ENCODE data around the gene SVEP1. TPM values are rescaled to one million over a fixed set of nuclear protein-coding genes. Genes with fewer than 3 reads are reported as not detected.

Gene SVEP1
- polyA plus RNA-seq, 1 experiment: 34.8 TPM

DNA sequence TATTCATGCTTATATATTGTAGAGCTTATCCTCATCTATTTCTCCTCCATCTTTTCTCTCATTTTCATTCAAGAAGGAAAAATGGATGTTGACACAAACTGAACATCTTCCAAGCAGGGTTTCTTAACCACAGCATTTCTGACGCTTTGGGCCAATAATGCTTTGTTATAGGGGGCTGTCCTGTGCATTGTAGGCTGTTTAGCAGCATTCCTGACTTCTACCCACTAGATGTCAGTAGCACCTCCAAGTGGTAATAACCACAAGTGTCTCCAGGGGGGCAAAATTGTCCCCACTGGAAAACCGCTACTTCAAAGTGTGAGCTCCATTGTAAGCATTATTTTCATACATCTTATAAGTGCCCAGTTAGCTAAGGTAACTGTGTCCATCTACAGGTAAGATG lies 239.2 kb downstream of the SVEP1 start:
- ChIA-PET POLR2A (no interaction called here), CTCF (interaction anchor here (0.6 to 1.1 kb wide), 2 partner anchors 12 to 84 kb away, joined by 3 to 11 read pairs; no protein-coding TSS in a partner anchor)
- DNase-seq (ENCODE audit: low read depth, low spot score): no peak
- H3K27me3 ChIP-seq (ENCODE audit: control insufficient read depth, insufficient read depth, low read length): peaks cover 2% of the 10 kb centered on the region
- H3K4me3 ChIP-seq (ENCODE audit: low read depth, low read length): no peak overlapping the region
- H3K27ac ChIP-seq (ENCODE audit: low read depth, low read length): no peak overlapping the region
- TF ChIP-seq, protein P1, sequence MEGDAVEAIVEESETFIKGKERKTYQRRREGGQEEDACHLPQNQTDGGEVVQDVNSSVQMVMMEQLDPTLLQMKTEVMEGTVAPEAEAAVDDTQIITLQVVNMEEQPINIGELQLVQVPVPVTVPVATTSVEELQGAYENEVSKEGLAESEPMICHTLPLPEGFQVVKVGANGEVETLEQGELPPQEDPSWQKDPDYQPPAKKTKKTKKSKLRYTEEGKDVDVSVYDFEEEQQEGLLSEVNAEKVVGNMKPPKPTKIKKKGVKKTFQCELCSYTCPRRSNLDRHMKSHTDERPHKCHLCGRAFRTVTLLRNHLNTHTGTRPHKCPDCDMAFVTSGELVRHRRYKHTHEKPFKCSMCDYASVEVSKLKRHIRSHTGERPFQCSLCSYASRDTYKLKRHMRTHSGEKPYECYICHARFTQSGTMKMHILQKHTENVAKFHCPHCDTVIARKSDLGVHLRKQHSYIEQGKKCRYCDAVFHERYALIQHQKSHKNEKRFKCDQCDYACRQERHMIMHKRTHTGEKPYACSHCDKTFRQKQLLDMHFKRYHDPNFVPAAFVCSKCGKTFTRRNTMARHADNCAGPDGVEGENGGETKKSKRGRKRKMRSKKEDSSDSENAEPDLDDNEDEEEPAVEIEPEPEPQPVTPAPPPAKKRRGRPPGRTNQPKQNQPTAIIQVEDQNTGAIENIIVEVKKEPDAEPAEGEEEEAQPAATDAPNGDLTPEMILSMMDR (IDR thresholded peaks at IDR 0.05; ENCODE audit: low read depth, low read length): peak; percentile 48
- H3K9me3 ChIP-seq (ENCODE audit: control insufficient read depth, insufficient read depth, low read length): no peaks in the 10 kb centered on the region

DNA sequence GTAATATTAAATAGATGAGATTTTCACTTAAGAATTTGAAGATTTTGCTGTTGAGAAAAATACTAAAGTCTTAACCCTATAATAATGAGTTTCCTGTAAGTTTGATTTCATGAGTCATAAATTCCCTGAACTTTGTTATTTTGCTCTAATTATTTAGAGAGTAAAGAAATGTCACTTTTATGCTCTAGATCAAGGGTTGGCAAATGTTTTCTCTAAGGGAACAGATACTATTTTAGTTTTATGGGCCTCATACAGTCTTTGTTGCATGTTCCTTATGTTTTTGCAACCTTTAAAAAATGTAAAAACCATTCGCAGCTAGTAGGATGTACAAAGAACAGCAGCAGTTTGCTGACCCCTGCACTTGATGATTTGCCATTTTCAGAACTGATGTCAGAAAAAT lies 241.4 kb downstream of the SVEP1 start:
- TF ChIP-seq, protein P1 (IDR thresholded peaks at IDR 0.05; ENCODE audit: low read depth, low read length): no peak
- CTCF ChIA-PET: no interaction called here
- POLR2A ChIA-PET: no interaction called here
- no peak for DNase-seq (ENCODE audit: low read depth, low spot score)
- Histone ChIP-seq H3K27me3 (ENCODE audit: control insufficient read depth, insufficient read depth, low read length) (peaks cover 4% of the 10 kb centered on the region), H3K4me3 (ENCODE audit: low read depth, low read length) (no peak overlapping the region), H3K27ac (ENCODE audit: low read depth, low read length) (no peak overlapping the region), H3K9me3 (ENCODE audit: control insufficient read depth, insufficient read depth, low read length) (no peaks in the 10 kb centered on the region)

GRCh38 chr9:110337727-110338126 lies 241.8 kb downstream of the SVEP1 start, which contains the start of gene TXNDC8:
Gene TXNDC8 (minus strand): TSS chr9:110337863.
- Histone ChIP-seq H3K9me3 (ENCODE audit: control insufficient read depth, insufficient read depth, low read length) (no peaks in the 10 kb centered on the region), H3K27me3 (ENCODE audit: control insufficient read depth, insufficient read depth, low read length) (peaks cover 4% of the 10 kb centered on the region), H3K27ac (ENCODE audit: low read depth, low read length) (no peak within 1 kb of the TSS), H3K4me3 (ENCODE audit: low read depth, low read length) (no peak within 1 kb of the TSS)
- ChIA-PET CTCF (interaction anchor here (0.9 kb wide), 1 partner anchor 154 kb away, joined by 3 read pairs; no protein-coding TSS in a partner anchor), POLR2A (no interaction called here)
- TF ChIP-seq, protein P1 (IDR thresholded peaks at IDR 0.05; ENCODE audit: low read depth, low read length): no peak
- DNase-seq (ENCODE audit: low read depth, low spot score): peak; percentile 13

- ChIA-PET CTCF (no interaction called here), POLR2A (no interaction called here)
- no peak for DNase-seq (ENCODE audit: low read depth, low spot score)
- Histone ChIP-seq H3K9me3 (ENCODE audit: control insufficient read depth, insufficient read depth, low read length) (no peaks in the 10 kb centered on the region), H3K27me3 (ENCODE audit: control insufficient read depth, insufficient read depth, low read length) (peaks cover 2% of the 10 kb centered on the region), H3K27ac (ENCODE audit: low read depth, low read length) (no peak overlapping the region), H3K4me3 (ENCODE audit: low read depth, low read length) (no peak overlapping the region)
- TF ChIP-seq, protein P1 (IDR thresholded peaks at IDR 0.05; ENCODE audit: low read depth, low read length): no peak
These were observed 243.2 kb downstream of the SVEP1 start for GRCh38 chr9:110336363-110336762.

DNA sequence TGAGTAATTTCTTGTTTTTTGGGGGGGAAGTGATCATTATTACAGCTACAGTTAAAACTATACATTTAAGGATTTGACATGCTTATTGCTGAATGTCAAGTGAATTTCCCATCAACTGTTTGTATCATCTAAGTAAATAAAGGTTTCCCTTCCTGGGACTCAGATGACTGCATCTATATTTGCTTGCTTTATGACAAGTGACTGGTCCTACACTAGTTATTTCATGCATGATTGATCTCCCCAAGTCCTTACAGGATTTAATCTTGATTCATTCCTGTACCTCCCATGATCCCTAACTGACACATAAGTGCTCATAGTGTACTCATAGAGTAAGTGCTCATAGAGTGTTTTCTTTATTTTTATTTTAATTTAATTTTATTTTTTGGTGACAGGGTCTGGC lies 244.7 kb downstream of the SVEP1 start:
- ChIA-PET POLR2A (no interaction called here), CTCF (no interaction called here)
- no peak overlapping the region for H3K27ac ChIP-seq (ENCODE audit: low read depth, low read length)
- no peaks in the 10 kb centered on the region for H3K9me3 ChIP-seq (ENCODE audit: control insufficient read depth, insufficient read depth, low read length)
- H3K4me3 ChIP-seq (ENCODE audit: low read depth, low read length): no peak overlapping the region
- TF ChIP-seq, protein P1 (IDR thresholded peaks at IDR 0.05; ENCODE audit: low read depth, low read length): no peak
- peaks cover 2% of the 10 kb centered on the region for H3K27me3 ChIP-seq (ENCODE audit: control insufficient read depth, insufficient read depth, low read length)
- DNase-seq (ENCODE audit: low read depth, low spot score): no peak
